Measurements from ENCODE around the gene GSTM4.
A peak's percentile ranks its signal among the peaks of the same experiment; 100 is the strongest.

GSTM4 gene

DNA sequence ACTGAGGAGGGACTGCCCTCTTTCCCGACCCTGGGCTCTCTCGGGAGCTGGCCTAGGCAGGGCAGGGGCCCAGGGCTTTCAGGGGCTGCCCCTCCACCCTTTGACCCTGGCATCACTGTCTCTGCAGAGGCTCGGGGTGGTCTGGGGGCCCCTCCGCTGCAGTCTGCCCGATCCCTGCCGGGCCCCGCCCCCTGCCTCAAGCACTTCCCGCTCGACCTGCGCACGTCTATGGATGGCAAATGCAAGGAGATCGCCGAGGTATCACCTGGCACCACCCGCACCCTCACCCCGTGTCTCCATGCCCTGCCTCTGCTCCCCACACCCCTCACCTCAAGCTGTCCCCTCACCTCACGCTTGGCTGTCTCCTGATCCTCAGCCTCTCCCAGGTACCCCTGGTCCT is 30.7 kb upstream of the GSTM4 start:
- no peak for DNase-seq

DNA sequence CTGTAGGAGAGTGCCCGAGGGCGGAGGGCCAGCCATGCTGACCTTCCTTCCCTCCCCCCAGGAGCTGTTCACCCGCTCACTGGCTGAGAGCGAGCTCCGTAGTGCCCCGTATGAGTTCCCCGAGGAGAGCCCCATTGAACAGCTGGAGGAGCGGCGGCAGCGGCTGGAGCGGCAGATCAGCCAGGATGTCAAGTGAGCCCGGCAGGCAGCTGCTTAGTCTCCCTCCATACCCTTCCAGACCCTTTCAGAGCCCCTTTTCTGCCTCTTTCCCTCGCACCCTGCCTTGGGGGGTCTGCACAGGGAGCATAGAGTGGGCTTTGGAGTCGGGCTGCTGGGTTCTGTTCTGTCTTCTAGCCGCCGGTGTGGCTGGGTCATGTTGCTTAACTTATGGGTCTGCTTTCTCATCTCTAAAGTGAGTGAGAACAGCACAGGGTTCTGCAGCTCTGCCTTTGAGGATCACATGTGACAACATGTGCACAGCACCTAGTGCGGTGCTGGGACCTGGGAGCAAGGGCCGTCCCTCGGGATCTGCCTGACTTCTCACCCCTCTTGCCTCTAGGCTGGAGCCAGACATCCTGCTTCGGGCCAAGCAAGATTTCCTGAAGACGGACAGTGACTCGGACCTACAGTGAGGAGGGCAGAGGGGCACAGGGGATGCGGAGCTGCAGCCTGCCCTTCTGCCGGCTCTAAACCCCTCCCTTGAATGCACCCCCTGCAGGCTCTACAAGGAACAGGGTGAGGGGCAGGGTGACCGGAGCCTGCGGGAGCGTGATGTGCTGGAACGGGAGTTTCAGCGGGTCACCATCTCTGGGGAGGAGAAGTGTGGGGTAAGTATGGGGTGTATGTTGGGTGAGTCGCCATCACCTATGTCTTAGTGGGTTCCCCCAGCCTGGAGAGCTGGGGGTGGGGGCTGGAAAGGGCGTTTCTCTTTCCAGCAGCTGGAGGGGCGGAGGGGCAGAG is 30.0 kb upstream of the GSTM4 start:
- DNase-seq: no peak

DNA sequence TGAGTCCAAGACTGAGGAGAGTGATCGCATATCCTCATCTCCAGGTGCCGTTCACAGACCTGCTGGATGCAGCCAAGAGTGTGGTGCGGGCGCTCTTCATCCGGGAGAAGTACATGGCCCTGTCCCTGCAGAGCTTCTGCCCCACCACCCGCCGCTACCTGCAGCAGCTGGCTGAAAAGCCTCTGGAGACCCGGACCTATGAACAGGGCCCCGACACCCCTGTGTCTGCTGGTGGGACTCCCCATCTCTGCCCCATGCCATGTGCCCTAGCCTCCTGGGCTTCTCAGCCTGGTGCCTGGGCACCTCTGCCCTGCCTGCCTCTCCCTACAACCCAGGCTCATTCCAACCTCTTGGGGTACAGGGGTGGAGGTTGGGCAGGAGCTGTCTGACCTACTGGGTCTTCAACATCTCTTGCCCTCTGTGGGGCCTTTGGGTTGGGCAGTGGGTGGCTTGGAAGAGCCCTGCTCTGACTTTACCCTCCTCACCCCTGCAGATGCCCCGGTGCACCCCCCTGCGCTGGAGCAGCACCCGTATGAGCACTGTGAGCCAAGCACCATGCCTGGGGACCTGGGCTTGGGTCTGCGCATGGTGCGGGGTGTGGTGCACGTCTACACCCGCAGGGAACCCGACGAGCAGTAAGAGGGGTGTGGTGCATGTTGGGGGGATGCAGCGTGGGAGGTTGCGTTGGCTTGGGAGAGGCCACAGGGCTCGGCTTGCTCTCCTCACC is 29.1 kb upstream of the GSTM4 start:
- no peak for DNase-seq

DNA sequence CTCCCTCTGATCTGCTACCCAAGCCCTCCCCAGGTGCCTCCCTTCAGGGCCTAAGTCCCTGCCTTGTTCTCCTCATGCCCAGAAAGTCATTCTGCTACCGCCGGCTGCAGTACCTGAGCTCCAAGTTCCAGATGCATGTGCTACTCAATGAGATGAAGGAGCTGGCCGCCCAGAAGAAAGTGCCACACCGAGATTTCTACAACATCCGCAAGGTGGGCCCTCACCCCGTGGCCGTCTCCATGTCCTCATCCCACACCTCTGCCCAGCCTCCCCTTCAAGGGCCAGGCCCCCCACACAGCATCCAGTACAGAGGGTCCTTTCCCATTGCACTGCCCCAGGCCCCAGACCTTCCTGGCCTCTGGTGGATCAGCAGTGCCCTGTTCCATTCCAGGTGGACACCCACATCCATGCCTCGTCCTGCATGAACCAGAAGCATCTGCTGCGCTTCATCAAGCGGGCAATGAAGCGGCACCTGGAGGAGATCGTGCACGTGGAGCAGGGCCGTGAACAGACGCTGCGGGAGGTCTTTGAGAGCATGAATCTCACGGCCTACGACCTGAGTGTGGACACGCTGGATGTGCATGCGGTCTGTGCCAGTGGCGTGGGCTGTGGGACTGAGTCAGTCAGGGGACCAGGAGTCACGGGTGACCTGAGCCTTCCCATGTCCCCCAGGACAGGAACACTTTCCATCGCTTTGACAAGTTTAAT is 28.1 kb upstream of the GSTM4 start:
- DNase-seq: no peak

DNA sequence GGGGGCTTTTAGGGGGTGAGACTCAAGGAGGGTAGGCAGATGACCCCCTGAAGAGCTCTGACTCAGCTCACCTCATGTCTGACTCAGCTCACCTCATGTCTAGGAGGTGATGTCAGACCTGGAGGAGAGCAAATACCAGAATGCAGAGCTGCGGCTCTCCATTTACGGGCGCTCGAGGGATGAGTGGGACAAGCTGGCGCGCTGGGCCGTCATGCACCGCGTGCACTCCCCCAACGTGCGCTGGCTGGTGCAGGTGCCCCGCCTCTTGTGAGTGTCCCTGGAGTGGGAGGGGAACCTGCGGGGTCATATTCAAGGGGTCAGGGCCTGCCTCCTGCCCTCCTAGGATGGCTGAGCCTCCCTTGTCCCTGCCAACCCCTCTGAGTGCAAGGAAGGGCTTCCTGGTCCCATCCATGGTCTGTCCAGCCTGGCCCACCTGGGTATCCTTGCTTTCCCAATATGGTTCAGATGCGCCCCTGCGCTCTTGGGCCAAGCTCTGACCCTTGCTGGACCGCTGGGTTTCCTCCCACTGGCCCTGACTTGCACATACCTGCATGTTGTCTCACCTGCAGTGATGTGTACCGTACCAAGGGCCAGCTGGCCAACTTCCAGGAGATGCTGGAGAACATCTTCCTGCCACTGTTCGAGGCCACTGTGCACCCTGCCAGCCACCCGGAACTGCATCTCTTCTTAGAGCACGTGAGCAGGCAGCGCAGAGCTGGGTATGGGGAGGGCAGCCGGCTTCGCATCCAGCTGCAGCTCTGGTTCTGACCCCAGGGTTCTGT is 27.2 kb upstream of the GSTM4 start:
- no peak for DNase-seq

DNA sequence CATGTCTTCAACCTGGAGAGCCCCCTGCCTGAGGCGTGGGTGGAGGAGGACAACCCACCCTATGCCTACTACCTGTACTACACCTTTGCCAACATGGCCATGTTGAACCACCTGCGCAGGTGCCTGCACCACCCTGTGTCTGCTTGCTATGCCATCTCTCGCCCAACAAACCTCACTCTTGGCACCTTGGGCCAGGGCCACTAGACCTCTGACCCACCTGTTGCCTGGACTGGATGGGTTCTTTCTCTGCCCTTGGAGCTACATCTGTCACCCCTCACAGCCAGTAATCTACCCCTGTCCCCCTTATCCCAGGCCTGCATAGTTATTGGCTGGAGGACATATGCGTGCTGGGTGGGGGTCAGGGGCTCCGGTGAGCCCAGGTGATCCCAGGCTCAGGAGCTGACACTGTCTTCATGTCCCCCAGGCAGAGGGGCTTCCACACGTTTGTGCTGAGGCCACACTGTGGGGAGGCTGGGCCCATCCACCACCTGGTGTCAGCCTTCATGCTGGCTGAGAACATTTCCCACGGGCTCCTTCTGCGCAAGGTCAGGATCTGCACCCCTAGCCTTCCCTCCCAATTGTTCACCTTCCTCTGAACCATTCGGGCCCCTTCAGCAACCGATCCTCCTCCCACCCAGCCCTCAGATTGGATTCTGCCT is 26.4 kb upstream of the GSTM4 start:
- DNase-seq: no peak

DNA sequence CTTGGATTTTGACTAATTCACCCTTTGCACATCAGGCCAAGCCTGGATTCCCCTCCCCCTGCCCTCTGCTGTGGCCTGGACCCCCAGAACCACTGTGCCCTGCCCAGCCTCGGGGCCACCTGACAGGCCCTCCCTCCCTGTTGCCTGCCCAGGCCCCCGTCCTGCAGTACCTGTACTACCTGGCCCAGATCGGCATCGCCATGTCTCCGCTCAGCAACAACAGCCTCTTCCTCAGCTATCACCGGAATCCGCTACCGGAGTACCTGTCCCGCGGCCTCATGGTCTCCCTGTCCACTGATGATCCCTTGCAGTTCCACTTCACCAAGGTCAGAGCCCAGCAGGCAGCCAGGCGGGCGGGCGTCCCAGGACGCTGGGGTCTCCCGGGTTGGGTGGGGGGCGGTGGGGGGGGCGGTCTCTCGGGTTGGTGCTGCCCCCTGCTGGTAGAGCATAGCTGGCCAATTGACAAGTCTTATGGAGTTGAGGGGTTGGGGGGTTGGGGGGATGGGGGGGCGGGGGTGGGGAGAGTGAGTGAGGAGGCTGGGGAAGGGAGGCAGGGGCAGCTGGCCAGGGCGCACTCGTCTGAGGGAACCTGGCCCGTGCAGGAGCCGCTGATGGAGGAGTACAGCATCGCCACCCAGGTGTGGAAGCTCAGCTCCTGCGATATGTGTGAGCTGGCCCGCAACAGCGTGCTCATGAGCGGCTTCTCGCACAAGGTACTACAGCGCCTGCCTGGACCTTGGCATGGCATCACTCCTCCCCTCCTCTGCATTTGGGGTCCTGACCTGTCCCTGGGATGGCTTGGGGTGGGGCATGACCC is 25.6 kb upstream of the GSTM4 start:
- DNase-seq: no peak

DNA sequence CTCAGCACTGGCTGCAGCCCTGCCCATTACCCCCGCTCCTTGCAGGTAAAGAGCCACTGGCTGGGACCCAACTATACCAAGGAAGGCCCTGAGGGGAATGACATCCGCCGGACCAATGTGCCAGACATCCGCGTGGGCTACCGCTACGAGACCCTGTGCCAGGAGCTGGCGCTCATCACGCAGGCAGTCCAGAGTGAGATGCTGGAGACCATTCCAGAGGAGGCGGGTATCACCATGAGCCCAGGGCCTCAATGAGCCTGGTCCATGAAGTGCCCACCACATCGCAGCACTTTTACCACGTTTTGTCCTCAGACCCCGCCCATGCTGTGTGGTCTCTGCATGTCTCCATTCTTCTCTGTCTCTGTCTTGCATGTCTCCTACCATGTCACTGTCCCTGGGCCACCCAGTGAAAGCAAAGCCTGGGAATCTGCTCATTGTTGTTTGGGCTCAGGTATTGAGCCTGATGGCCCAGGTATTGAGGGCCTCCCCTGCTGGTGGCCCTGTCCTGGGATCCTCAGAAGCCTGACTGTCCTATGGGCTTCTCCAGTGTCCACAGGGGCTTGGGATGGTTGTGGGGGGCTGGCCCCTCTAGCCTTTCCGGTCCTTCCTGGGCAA is 24.9 kb upstream of the GSTM4 start:
- no peak for DNase-seq

DNA sequence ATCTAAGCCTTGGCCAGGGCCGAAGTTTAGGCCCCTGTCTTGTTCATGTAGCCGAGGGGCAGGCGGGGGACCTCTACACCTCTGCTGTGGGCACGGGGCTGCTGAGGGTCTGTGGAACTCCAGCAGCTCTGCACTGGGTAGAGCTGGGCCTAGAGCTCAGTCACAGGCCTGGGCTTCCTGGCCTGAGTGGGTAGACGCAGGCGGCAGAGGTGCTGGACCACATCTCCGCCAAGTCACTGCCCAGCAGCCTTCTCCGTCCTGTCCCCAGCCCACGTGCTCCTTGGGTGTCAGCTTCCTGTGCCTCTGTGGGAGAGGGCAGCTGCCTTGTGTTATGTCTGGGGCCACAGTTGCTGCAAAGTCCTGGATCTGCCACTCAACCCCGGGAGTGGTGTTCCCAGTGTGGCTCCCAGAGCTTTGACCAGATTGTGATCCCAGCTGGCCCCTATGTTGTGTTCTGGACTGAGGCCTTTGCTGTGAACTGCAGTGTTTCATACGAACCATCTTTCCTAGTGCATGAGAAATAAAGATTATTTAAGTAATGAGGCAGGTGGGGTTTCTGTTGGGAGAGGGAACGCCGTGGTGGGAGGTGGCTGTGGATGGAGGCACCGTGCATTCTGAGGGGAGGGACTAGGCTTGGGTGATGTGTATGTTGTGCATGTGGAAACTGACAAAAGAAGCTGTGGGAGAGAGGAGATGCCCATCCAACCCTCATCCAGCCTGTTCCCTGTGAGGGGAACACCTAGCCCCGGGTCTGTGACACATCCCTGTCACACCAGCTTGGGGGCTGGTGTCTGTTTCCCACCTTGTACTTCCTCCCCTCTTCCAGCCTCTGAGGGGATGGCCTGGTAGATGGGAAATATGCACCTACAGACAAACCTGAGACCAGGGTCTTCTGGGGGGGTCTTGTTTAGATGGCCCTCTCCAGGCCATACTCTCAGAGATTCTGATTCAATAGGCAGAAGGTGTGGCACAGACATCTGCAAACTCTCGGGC is 24.1 kb upstream of the GSTM4 start:
- DNase-seq: no peak

DNA sequence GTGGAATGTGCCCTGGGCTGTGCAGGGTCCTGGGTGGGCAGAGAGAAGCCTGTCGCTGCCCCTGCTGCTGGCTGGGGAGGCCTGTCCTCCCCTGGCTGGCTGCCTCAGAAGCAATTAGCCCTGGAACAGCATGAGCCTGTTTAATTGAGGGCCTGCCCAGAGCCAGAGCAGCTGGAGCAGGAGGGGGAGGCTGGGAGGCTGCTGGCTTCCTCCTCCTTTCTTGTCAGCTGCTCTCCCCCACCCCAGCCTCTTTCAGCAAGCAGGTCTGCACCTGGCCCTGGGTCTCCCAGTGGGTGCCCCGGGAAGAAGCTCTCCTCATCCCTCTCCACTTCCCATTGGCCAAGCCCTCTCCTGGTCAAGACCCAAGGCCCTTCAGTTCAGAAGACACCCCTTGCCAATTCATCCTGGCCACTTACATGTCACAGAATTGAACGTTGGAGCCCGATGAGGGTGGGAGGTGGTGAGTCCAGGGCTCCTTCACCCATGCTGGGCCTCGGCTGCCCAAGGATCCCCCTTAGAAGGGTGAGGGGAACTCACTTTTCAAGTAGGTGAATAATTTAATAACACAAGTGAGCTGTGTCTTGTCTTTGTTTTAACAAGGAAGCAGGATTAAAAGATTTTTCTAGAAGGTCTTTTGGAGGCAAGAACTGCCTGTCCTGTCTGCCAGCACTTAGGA is 23.1 kb upstream of the GSTM4 start:
- no peak for DNase-seq

DNA sequence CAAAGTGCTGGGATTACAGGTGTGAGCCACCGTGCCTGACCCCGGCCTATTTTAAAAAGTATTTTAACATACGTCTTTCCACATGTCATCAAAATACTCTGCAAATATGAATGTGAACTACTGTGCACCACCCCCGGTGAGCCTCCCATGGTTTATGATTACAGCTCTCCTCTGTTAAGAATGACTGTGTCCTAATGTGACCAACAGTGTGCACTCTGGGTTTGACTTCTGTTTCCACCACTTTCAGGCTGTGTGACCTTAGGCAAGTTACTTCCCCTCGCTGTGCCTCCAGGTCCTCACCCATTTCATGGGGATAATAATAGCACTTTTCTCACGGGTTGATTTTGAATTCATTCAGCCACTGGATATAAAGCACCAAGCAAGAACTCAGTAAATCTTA is 21.6 kb upstream of the GSTM4 start:
- DNase-seq: no peak

DNA sequence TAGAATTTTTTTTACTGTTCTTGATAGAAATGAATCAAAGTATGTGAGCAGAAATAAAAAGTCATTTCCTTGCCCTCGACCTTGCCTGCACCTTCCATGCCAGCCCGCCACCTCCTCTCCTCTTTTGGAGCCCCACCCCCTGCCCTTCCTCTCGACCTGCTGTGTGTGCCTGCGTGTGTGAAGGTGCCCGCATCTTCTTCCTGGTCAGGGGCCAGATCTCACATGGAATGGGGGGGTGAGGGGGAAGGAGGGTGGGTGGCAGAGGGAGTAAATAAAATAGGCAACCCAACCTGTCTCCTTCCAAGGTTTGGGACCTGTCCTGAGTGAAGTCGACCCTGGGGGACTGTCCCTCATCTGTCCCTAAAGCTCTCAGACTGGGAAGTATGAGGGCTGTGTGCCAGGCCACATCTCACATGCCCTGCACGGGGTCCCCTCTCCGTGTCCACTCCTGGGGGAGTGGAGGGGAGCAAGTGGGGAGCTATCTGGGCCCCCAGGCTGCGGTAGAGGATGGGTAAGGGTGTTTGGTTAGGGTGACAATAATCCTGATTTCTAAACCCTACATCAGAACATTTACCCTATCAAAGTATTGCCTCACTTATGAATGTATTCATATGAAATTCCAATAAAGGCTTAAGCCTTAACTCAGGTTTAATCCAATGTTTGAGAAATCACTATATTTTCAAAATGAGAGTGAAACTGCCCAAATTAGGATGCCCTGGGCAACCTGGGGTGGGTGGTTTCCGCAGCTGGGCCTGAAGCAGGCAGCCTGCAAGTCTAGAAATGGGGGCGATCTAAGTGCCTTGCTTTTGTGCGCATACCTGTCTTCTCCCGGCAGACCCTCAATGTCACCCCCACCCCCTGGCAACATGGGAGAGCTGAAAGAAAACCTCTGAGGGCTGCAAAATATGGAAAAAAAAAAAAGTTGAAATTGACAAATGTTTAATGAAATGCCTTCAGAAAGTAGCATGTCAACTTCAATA is 20.8 kb upstream of the GSTM4 start:
- DNase-seq: no peak

DNA sequence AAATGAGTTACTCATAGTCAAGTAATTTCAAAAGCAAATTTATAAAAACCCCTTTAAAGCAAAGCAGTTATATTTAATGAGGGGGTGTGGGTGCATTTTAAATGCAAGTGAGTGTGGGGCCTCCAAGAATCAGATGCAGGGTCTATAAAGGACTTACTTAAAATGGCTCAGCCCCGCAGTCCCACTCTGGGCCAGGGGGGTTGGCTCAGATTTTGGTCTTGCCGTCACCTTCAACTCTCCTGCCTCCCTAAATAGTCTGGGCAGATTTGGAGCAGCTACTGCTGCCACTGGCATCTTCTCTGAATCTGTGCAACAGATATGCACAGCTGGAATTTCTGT is 20.1 kb upstream of the GSTM4 start:
- no peak for DNase-seq

DNA sequence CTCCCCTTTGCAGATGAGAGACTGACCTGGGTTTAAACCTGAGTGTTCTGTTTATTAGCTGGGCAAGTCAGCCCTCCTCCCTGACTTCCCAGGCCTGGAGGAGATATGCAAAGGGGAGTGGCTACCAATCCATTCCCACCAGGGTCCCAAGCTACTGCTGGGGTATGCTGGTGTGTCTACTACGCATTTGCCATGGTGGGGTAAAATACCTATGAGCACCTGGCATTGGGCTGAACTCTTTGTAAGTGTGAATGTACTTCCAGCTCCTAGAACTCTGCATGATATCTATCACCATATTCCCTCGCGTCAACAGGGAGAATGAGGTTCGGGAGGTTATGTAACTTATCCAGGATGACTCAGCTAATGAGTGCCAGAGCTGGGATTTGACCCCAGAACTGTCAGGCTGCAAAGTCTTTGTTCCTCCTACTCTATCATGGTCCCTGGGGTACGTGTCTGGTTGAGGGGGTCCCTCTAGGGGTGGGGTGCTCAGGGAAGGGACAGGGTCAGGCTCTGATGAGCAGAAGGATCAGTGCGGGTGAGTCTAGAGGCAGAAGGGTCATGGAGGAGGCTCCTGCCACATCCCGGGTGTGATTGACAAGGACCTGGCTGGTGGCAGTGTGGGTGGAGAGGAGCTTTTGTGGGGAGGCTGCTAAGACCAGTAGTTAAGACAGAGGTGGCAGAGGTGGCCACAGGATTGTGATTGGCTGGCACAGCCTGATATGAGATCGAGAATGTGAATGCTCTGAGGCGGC is 19.5 kb upstream of the GSTM4 start:
- DNase-seq: peak; percentile 46

DNA sequence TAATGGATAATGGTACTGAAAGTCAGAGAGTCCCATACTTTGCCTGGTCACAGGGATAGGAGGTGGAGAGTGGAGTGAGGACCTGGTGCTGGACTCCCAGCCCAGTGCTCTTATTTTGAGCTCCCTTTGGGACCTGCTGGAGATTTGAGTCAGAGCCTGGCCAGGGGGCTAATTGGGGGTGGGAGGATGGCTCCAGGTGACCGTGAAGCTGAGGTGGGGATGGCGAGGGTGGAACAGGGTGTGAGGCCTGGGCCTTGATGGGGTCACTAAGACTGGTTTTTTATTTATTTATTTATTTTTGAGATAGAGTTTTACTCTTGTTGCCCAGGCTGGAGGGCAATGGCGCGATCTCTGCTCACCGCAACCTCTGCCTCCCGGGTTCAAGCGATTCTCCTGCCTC is 18.5 kb upstream of the GSTM4 start:
- no peak for DNase-seq

DNA sequence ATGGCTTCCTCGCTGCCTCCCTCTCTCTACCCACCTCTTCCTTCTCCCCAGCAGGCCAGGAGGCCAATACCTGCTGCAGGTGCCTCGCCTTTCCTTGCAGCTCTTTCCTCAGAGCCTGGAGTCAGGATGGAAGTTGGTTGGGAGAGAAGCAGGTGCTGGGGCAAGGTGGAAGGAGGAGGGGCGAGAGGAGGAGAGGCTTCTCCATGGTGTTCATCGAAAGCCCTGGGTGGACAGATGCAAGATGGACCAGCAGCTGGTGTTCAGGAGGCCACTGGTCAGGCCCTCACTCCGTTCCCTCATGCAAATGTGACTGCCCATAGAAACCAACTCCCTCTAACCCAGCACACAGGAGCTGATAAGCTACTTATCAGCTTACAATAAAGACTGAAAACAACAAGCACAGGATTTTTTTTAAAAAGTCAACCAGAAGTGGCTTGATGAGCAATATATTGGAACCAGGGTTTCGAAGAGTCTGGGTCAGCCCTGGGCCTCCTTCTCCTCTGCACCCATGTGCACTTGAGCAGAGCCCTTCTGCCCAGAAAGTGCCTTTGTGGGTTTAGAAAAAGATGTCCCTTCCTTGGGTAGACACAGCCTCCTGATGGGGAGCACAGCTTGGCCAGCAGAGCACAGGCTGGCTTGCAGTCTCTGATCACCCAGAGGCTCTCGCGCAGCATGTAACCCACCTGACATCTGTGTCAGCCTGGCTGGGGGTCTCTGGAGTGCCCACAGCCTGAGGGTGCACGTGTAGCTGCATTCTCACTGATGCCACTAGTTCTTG is 16.6 kb upstream of the GSTM4 start:
- DNase-seq: no peak
